Measurements from ENCODE around the gene GTF2I.
"Not testable (repeated sequence)": the region's sequence is repeated elsewhere in the genome, so short reads cannot be mapped to it uniquely, and the experiment has no call there.

Gene GTF2I

DNA sequence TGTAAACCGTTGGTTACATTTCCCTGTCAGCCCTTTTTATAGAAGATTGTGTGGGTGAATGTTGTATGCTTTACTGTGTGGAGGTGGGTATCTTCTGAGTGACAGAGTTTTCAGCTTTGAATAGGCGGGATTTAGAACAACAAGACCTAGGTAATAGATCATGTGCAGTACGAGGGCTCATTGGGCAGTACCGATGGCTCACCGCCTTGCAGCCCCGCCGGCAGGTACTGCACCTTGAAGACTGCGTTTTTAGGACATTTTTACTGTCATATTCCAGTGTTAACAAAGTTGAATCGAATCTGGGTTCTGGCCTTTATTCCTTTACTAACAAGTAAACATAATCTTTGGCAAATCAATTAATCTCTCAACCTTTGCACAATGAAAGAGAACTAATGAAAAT, 60.4 kb downstream of the GTF2I start:
- no peak for DNase-seq

DNA sequence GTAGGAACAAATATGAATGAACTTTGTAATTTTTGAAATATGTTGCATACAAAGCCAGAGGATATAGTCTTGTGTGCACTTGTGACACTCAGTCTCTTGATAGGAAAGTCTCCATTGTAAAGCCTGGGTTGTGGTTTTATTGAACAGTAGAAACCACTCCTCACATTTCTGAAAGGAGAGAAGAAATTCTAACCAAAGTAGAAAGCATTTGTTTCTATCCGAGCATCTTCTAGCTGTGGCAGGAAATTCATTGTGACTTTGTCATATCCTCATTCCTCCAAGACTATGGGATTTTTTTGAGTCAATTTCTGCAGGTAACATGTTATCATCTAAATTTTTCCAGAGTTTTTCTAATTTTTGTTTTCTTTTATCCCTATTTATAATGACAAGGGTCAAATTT, 60.8 kb downstream of the GTF2I start:
- DNase-seq: no peak

DNA sequence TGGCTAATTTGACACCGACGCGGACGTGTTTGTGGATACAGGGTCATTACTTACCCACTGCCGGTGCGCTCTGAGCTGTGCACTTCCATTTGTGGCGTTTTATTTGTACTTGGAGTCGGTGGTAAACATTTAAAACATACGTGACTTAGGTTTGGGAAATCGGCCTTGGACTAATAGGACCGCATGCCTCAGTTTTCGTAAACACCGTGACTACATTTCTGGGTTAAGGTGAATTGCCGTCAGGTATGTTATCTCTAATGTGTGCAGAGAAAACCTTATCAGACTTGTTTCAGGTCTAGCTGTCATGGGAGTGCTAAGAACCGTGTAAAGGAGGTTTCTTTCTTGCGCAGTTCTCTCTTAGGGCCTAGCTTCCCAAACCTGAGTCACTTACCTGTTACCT, 64.6 kb downstream of the GTF2I start:
- no peak for DNase-seq

DNA sequence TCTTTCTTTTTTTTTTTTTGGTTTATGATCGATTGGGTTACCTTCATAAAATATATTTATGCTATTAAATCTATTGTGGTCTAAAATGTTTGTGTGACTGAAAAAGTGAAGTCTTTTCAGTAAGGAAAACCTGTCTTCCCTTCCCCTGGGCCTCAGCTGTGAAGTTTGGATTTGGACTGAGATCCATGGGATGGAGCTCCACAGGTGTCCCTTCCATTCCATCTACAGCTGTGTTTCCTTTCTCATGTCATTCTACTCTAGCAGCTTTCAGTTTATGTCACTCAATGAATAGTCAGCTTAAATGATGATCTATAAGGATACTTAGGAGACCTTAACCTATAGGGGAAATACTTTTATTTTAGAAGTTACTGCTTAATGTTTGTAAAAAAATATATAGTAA, 68.3 kb downstream of the GTF2I start:
- DNase-seq: no peak

DNA sequence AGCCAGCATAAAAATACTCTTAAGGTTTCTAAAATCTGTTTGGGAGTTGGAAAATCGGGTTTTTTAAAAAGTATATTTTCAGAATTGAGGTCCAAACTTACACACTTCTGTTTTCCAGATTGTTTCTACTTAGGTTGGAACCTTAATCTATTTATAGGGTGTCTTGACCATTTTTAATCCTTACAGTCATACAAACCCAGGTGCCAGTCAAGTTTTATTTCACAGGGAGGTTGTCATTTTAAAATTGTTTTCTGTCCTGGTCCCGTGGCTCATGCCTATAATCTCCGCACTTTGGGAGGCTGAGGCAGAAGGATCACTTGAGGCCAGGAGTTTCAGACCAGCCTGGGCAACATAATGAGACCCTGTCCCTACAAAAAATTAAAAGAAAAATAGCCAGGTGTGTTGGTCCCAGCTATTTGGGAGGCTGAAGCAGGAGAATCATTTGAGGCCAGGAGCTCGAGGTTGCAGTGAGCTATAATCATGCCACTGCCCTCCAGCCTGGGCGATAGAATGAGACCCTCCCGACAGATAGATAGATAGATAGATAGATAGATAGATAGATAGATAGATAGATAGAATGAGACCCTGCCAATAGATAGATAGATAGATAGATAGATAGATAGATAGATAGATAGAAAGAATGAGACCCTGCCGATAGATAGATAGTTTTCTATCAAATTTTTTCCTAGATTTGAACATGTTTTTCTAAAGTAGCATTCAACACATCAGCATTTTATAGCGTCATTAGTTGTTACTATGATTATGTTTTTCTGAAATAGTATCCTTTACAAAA, 69.0 kb downstream of the GTF2I start:
- no peak for DNase-seq

DNA sequence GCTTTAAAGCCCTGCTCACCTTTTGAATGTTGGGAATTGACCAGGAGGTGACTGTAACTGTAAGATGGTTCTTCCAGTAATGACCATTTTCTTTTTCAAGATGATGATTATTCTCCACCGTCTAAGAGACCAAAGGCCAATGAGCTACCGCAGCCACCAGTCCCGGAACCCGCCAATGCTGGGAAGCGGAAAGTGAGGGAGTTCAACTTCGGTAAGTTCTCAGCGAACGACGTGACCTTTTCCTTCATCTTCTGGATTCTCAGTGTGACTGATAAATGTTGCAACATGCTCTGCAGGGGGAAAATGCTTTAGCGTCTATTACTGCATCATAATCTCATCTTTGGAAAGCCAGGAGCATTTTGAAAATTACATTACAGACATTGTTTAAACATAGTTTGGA, 71.2 kb downstream of the GTF2I start:
- not testable (repeated sequence) for DNase-seq

DNA sequence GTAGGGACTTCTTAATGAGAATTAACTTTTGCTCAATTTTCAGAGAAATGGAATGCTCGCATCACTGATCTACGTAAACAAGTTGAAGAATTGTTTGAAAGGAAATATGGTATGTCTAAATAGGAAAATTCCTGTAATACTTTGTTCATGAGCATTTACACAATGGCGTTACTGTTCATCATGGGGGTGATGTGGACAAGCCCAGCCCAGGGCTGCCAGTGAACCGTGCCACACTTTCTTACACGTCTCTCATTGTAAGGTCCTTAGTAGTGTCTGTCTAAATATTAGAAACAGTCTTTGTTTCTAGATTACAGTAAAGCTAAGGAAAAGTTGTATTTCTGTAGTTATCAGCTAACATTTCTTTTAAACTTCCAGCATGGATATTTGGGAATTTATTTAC, 72.7 kb downstream of the GTF2I start:
- DNase-seq: not testable (repeated sequence)

DNA sequence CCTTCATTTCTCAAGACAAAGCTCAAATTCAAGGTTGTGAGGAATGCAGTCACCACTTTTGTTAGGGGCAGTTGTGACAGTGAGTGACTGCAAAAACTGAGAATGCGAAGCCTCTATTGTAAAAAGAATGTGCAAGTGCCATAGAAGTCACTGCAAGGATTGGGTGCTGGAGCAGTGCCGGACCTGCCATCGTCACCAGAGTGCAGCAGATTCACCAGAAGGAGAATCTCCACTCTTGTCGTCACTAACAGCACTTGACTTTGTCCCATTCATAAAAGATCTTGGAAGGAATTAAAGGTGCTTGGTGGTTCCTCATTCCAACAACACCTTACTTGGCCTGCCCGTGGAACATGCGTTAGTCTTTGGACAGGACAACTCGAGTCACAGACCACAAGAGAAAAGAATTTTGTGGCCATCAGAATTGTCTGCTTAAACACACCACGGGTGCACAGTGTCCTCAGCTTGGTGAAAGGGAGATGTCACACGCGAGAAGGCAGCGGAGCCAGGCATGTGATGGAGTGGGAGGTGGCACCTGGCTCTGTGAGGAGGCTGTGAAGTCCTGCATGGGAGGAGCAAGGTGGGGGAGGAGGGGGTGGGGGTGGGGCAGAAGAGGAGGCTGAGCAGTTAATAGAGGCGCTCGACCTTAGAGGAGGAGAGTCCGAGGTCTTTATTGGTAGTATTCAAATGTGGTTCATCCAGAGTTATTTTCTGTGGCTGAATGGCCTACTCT, 82.6 kb downstream of the GTF2I start:
- DNase-seq: not testable (repeated sequence)

DNA sequence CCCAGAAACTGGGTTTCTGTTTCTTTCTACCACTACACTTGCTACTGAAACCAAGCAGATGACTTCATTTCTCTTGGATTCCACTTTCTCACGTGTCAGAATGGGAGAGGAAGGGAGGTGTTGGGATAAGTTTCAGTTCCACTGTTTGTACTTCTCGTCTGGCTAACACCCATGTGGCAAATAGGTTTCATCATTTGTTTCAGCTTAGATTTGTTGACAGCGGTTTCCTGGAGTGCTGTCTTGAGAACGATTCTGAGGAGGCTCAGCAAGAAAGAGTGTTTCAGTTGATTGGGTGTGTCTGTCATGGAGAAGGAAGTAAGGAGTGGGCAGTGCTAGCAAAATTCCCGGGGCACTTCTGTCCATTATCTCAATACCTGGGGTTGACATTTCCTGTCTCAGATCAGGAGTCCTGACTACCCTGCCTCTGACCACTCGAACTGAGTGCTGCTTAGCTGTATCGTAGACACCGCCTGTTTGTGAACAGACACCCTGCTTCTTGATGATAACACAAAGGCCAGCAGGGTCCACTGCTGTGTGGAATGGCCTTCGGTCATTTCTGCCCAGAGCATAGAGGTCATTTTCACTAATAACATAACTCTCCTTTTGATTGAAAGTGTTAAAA, 86.5 kb downstream of the GTF2I start:
- not testable (repeated sequence) for DNase-seq

DNA sequence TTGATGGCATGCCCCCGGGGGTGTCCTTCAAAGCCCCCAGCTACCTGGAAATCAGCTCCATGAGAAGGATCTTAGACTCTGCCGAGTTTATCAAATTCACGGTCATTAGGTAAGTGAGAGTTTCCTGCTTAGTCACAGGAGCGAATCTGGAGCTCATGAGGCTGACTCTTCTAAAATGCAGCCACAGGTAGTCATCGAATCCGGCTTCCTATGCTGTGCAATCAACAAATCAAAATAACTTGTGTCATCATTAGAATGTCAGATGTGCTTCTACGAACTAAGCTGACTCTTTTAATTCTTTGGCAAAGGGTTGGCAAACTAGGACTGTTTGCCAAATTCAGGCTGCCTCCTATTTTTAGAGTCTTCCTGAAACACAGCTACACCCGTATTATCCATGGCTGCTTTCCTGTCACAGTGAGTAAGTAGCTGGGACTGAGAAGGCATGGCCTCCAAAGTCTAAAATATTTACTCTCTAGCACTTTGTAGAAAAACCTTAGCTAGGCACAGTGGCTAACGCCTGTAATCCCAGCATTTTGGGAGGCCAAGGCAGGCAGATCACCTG, 96.5 kb downstream of the GTF2I start:
- not testable (repeated sequence) for DNase-seq

DNA sequence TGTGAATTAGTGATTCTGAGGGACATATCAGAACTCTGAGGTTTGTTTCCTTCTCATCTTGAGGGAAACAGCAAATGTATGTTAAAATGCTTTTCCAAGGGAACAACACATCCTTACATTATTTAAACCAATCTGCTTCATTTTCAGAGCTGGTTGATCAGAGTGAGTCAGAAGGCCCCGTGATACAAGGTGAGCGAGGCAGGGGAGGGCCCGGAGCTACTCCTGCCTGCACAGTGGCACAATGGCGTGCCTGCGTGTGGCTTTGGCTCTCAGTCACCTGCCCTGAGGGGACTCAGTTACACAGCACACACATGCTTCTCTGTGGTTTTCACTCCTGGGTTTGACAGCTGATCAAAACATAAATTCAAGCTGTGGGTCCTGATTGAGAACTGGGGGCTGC, 99.2 kb downstream of the GTF2I start:
- DNase-seq: not testable (repeated sequence)

DNA sequence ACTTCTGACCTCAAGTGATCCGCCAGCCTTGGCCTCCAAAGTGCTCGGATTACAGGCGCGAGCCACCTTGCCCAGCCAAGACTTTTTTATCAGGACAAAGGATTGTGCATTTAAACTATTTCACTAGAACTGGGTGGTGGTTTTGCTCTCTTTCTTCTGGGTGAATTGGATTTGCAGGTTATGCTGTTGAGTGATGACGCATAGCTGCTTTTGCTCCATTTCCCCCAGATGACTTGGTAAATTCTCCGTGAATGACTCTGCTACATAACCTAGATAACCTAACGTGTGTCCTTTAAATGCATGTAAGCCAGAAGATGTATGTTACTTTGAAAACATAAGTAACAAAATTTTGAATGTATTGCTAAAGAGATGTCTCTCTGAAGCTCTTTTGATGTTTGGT, 100.8 kb downstream of the GTF2I start:
- not testable (repeated sequence) for DNase-seq

DNA sequence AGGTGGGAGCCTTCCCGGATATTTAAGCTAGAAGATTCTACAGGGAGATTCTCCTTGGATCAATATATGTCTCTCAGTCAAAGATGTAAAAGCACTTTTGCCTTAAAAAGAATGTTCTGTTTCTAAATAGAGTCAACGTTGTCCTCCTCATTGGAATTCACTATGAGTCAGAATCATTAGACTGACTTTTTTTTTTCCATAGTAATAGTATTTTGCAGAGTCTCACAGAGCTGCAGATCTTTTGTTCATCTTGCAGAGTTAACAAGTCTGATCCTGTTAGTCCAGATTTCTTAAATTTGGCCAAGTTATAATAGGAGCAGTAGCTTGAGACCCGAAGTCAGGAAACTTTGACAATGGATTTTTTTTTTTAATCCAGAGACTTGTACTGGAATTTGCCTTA, 101.5 kb downstream of the GTF2I start:
- not testable (repeated sequence) for DNase-seq

DNA sequence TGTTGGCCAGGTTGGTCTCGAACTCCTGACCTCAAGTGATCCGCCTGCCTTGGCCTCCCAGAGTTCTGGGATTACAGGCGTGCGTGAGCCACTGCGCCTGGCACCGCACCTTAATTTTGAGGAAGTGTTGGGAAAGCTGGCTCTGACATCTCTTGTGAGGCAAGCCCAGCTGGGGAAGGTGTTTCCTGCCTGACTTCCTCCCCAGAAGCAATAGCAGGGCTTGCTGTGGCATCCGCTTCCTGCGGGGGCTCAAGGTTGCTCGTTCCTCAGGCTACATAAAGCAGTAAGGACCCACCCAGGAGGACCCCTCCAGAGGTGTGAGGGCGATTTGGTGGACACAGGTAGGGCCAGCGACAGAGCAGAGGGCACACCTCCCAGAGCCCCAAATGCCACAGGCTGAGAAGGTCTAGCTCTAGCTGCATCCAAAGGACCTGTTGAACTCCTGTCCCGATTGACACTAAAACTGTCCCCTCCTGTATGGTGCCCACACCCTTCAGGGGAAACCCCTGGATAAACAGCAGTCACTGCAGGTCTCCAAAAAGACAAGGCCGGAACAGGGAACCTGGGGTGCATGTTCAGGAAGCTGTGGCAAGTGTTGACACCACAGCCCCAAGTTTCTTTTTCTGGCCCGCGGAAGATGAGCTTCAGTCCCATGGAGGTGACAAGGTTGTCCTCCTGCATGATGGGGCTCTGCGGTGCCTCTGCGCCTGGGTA, 107.8 kb downstream of the GTF2I start:
- not testable (repeated sequence) for DNase-seq

DNA sequence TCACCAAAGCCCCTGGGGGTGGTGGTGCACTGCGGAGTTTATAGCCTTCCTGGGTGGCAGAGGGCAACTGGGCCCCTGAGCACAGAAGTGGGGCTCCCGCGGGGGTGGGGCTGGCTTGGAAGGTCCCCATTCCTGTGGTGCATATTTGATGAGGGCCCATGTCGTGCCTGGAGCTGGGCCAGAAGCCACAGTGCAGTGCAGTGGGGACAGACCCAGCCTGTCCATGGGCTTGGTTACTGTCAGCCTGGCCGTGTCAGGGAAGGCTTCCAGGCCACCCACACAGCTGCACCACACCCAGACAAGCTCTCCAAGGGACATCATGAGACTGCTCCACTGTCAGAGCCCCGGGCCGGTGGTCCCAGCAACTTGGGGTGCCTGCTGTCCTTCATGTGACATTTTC, 109.0 kb downstream of the GTF2I start:
- not testable (repeated sequence) for DNase-seq

DNA sequence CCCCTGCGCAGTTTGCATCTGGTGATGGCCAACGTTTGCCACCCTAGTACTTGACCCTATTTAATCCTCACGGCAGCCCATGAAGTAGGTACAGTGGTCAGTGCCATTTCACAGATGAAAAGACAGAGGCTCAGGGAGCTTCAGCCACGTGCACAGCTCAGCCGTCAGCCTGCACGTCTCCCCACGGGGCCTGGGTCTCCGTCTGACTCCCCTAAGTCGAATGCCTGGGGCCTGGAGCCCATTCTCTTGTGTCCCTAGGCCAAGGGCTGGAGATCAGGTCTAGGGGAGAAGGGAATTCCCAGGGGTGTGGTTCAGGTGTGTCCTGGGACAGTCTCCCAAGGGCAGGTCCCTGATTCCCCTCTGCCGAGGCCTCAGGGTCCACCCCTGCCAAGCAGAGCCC, 109.5 kb downstream of the GTF2I start:
- DNase-seq: not testable (repeated sequence)

DNA sequence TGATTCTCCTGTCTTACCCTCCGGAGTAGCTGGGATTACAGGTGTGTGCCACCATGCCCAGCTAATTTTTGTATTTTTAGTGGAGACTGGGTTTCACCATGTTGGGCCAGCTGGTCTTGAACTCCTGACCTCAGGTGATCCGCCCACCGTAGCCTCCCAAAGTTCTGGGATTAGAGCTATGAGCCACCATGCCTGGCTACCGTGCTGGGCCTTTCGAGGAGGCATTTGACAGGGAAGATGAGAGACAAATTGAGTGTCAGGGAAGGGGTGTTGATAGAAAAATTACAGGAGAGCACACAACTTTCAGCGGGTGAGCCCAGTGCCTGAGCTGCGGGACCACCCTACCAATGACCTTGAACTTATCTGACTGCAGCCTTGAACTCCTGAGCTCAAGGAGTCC, 112.5 kb downstream of the GTF2I start:
- DNase-seq: not testable (repeated sequence)

DNA sequence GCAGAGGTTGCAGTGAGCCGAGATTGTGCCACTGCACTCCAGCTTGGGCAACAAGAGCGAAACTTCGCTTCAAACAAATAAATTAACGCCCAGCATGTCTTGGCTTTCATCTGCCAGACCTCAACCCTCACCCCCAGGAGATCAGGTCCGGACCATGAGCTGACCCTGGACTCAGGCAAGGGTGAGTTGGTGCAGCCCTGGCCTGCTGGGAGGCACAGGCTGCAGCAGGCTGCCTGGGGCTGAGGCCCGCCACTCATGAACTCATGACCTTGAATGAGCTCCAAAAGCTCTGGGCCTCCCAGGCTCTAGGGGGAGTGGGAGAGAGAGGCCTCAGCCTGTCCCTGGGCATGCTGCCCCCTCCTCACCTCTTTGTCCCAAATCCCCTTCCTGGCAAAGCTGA, 114.6 kb downstream of the GTF2I start:
- not testable (repeated sequence) for DNase-seq

DNA sequence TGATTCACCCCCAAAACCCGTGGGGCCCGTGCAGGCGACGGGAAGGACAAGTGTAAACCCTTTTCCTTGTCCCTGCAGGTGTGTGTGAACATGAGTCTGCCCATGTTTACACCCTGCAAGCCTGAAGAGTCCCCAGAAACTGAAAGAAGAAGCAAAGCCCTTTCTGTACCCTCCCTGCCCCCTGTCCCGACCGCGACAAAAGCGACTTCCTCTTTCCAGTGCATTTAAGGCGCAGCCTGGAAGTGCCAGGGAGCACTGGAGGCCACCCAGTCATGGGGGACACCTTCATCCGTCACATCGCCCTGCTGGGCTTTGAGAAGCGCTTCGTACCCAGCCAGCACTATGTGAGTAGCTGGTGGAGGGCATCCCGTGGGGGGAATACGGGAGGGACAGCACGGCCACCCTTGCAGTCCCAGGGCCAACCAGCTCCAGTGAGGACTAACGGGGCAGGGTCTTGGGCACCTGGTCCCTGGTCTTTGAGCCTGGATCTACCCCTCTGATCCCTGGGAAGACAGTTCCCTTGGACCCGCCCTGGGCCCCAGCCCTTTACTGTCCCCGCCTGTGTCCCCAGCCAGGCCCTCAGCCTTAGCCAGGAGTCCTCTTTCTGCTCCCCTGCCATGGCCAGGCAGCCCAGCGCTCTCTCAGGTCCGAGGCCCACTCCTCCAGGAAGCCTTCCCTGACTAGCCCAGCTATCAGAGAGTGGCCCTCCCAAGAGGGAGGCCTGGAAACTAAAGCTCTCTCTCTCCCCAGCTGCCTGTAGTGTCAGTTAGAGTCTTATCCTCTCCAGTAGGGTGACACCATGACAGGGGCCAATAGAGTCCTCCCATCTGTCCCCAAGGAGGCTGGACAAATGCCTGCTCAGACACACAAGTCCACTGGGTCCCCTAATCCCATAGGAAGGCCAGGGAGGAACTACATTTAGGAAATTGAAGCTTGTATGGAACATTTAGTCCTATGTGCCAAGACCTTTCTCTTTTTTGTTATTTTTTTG, 116.5 kb downstream of the GTF2I start, which contains the start of gene NCF1:
TSS of gene NCF1 (plus strand) at position 252 of the 991 bp plus-strand sequence. CDS start at position 273, 21 bp downstream.
- not testable (repeated sequence) for DNase-seq

DNA sequence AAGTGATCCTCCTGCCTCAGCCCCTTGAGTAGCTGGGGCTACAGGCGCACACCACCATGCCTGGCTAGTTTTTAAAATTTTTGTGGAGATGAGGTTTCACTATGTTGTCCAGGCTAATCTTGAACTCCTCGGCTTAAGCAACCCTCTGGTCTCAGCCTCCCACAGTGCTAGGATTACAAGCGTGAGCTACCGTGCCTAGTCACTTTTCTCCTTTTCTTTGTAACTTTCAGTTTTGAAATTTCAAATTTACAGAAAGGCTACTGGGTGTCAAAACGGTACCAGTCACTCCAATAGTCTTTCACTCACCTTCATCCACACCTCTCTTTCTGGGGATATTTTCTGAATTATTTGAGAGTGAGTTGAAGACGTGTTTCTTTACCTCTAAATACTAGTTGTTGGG, 117.6 kb downstream of the GTF2I start:
- DNase-seq: not testable (repeated sequence)

DNA sequence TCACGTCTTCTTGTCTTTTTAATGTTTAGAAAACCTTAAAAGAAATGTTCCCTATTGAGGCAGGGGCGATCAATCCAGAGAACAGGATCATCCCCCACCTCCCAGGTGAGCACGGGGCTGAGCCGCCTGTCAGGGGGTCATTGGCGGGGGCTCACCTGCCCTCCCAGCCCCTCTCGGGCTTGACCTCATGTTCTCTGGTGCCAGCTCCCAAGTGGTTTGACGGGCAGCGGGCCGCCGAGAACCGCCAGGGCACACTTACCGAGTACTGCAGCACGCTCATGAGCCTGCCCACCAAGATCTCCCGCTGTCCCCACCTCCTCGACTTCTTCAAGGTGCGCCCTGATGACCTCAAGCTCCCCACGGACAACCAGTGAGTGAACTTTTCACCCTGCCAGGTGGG, 121.5 kb downstream of the GTF2I start:
- not testable (repeated sequence) for DNase-seq
